DND-41 (cell line): Measurements from ENCODE around the gene HCN4.

Experiments used
- ATAC-seq: fragments of 200-7000 bp; cut with Tn5 transposase; 3 replicates; pipeline ENCODE4 v1.9.1; 2021; ENCODE audit warnings: low read depth; ENCODE audit not compliant: insufficient read depth
- DNase-seq: peaks from one replicate; pipeline ENCODE4 v3.0.0-alpha.2; 2020
- H2AFZ ChIP-seq: 2 replicates; pipeline ENCODE4 v1.6.0; 2012; ENCODE audit warnings: low read depth, low read length
- H3K27ac ChIP-seq: 2 replicates; pipeline ENCODE4 v1.5.1; 2012; ENCODE audit warnings: low read length, inconsistent platforms
- H3K27me3 ChIP-seq: fragments of 200-600 bp; sonication (generic); 2 replicates; pipeline ENCODE4 v1.6.0; 2012; ENCODE audit warnings: low read length, mild to moderate bottlenecking, inconsistent platforms; ENCODE audit not compliant: insufficient read depth, poor library complexity
- H3K36me3 ChIP-seq: 2 replicates; pipeline ENCODE4 v1.5.1; 2012; ENCODE audit warnings: low read length, inconsistent platforms; ENCODE audit not compliant: insufficient read depth
- H3K4me1 ChIP-seq: 2 replicates; pipeline ENCODE4 v1.5.1; 2012; ENCODE audit warnings: mild to moderate bottlenecking, low read length; ENCODE audit not compliant: insufficient read depth
- H3K4me2 ChIP-seq: 2 replicates; pipeline ENCODE4 v1.6.0; 2012; ENCODE audit warnings: mild to moderate bottlenecking, moderate library complexity, low read length, inconsistent platforms; ENCODE audit not compliant: insufficient read depth
- H3K4me3 ChIP-seq, 2 experiments: fragments of 200-600 bp in 1 of 2; shearing (Covaris generic) in 1 of 2; 2 replicates each; pipeline ENCODE4 v1.5.1; 2012 to 2016; ENCODE audit warnings: inconsistent platforms in 2 of 2, low read length in 2 of 2, mild to moderate bottlenecking in 2 of 2, low read depth in 1 of 2, moderate library complexity in 1 of 2
- H3K79me2 ChIP-seq: 2 replicates; pipeline ENCODE4 v1.6.0; 2012; ENCODE audit warnings: low read length, inconsistent platforms; ENCODE audit not compliant: insufficient read depth
- H3K9ac ChIP-seq: 2 replicates; pipeline ENCODE4 v1.6.0; 2012; ENCODE audit warnings: low read depth, mild to moderate bottlenecking, inconsistent platforms, low read length, moderate library complexity
- H3K9me3 ChIP-seq: 2 replicates; pipeline ENCODE4 v1.5.1; 2012; ENCODE audit warnings: low read length, moderate library complexity, mild to moderate bottlenecking, inconsistent platforms; ENCODE audit not compliant: insufficient read depth, severe bottlenecking
- H4K20me1 ChIP-seq: 2 replicates; pipeline ENCODE4 v1.6.0; 2012; ENCODE audit warnings: low read length; ENCODE audit not compliant: insufficient read depth
- CTCF ChIP-seq: IDR thresholded peaks from 2 replicates; pipeline ENCODE4 v1.5.1; 2012; ENCODE audit warnings: borderline replicate concordance, low read length, moderate library complexity, mild to moderate bottlenecking; ENCODE audit not compliant: poor library complexity, severe bottlenecking; ENCODE audit errors: extremely low read depth
- EZH2 ChIP-seq: IDR thresholded peaks from 3 replicates; pipeline ENCODE4 v1.6.1; 2012; ENCODE audit warnings: borderline replicate concordance, low read depth, mild to moderate bottlenecking, moderate library complexity, low read length, inconsistent platforms; ENCODE audit not compliant: severe bottlenecking

HCN4 gene

GRCh38 chr15:73388256-73388781 lies 19.6 kb upstream of the HCN4 start:
- Histone ChIP-seq H2AFZ (no peak overlapping the region), H3K4me1 (no peaks in the 10 kb centered on the region), H3K27me3 (no peaks in the 10 kb centered on the region), H4K20me1 (no peaks in the 10 kb centered on the region), H3K79me2 (no peaks in the 10 kb centered on the region), H3K27ac (no peak overlapping the region), H3K36me3 (no peaks in the 10 kb centered on the region), H3K4me2 (no peak overlapping the region), H3K9me3 (no peaks in the 10 kb centered on the region), H3K4me3 (no peak overlapping the region), H3K9ac (no peak overlapping the region)
- no peak for TF ChIP-seq CTCF
- TF ChIP-seq EZH2, result no peak
- no peak for ATAC-seq
- no peak for DNase-seq

- Histone ChIP-seq H4K20me1 (no peaks in the 10 kb centered on the region), H2AFZ (no peak overlapping the region), H3K4me3 (no peak overlapping the region), H3K9ac (no peak overlapping the region), H3K4me2 (no peak overlapping the region), H3K27ac (no peak overlapping the region), H3K4me1 (no peaks in the 10 kb centered on the region), H3K36me3 (no peaks in the 10 kb centered on the region), H3K9me3 (no peaks in the 10 kb centered on the region), H3K79me2 (no peaks in the 10 kb centered on the region), H3K27me3 (no peaks in the 10 kb centered on the region)
- no peak for ATAC-seq
- TF ChIP-seq CTCF (no peak), EZH2 (no peak)
- no peak for DNase-seq
Observed at GRCh38 chr15:73387507-73388255, 18.9 kb upstream of the HCN4 start.

- Histone ChIP-seq H3K4me3 (no peak overlapping the region), H3K79me2 (no peaks in the 10 kb centered on the region), H3K27me3 (no peaks in the 10 kb centered on the region), H3K4me2 (no peak overlapping the region), H2AFZ (no peak overlapping the region), H3K36me3 (no peaks in the 10 kb centered on the region), H3K9me3 (no peaks in the 10 kb centered on the region), H3K9ac (no peak overlapping the region), H3K4me1 (no peaks in the 10 kb centered on the region), H4K20me1 (no peaks in the 10 kb centered on the region), H3K27ac (no peak overlapping the region)
- no peak for ATAC-seq
- TF ChIP-seq CTCF (no peak), EZH2 (no peak)
- DNase-seq, result no peak
Observed at GRCh38 chr15:73386886-73387506, 18.2 kb upstream of the HCN4 start.
